Medulla oblongata (tissue), 1 donor: ENCODE results near the gene CEBPE.

Experiments used
- DNase-seq: peaks from one replicate; pipeline ENCODE4 v3.0.0-alpha.2; 2015; ENCODE audit errors: extremely low spot score

The CEBPE gene

GRCh38 chr14:23118506-23119362 lies at the start of gene CEBPE:
Gene CEBPE (minus strand): TSS chr14:23119255. CDS start chr14:23119091, 164 bp downstream.
- no peak for DNase-seq

GRCh38 chr14:23168246-23168645 lies 49.2 kb upstream of the CEBPE start:
- no peak for DNase-seq

DNA sequence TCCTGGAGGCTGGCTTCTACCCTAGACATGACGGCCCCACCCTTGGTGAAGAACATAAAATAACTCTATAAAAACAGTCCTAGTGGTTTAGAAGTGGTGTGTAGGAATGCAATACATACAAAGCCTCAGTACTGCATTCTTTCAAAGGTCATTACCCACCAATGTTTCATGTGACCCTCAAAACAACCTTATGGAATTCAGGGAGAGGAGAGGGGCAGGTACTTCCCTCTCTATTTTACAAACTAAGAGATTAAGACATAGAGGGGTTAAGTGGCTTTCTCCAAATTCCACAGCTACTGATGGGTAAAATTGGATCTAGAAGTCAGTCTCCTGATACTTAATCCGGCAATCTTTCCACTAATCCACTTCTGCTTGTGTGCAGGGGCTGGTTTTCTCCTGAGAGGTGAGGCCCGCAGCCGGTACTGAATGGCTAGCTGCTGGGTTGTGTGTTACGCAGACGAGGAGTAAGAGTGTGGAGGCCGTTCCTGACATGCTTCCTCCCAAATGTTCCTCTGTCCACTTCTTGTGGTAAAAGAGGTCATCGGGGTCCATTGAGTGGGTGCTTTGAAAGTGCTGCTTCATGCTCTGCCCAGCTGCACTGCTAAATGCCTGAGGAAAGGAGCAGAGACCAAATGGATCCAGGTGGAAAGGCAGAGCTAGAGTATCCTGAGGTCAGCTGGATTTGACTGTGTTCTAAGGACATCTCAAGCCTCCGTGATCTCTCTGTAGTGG lies 48.2 kb upstream of the CEBPE start:
- no peak for DNase-seq

DNA sequence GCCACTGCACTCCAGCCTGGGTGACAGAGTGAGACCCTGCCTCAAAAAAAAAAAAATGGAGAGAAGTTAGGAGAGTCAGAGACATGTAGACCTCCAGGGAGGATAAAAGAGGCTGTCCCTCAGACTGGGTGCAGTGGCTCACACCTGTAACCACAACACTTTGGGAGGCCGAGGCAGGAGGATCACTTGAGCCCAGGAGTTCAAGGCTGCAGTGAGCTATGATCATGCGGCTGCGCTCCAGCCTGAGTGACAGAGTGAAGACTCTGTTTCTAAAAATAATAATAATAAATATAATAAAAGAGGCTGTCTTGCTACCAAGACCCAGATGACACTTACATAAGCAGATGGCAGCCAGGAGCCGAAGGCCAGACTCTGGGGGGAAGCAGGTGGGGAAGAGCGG lies 45.9 kb upstream of the CEBPE start:
- DNase-seq, result no peak

DNA sequence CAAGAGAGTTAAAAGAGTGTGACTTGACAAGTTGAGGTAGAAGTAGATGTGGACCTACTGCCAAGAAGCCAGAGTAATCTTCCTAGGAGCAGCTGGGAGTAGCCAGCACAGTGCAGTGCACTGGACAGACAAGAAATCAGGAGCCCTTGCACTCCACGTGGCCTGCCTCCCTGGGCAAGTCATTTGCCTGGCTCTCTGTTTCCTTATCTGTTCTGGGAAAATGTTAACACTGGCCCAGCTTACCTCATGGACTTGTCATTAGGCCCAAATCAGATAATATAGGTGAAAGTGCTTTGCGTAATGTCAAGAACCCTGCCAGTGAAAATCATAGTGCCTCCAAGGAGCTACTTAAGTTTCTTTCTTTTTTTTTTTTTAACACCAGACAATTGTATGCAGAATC lies 45.2 kb upstream of the CEBPE start:
- DNase-seq, result no peak

DNA sequence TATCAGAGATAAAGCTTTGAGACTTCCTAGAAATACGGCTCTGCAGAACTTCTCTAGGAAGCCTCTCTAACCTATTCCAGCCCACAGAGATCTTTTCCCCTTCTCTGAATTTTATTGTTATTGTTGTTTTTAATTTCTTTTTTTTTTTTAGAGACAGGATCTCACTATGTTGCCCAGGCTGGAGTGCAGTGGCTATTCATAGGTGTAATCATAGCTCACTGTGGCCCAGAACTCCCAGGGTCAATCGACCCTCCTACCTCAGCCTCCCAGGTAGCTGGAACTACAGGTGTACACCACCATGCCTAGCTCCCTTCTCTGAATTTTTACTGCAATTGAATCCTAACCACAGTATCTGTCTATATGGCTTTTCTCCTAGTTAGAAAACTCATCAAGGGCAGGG lies 44.8 kb upstream of the CEBPE start:
- no peak for DNase-seq

DNA sequence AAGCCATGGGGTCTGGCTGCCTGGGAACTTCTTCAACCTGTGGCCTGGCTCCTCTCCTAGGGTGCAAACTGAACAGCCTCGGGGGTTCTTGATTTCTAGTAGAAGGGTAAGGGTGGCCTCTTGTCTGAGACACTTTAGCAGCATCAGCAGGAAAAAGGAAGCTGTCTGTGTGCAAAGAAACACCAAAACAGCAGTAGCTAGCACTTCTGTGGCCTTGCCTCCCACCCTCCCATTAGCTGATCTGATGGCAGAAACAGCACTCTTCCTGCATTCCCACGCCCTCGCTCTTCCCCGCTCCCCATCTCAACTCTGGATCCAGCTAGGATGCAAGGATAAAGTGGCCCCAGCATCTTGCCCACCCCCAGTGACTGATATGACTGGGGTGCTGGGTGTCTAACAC lies 43.7 kb upstream of the CEBPE start:
- DNase-seq, result no peak

- no peak for DNase-seq
Observed at GRCh38 chr14:23162005-23162404, 43.0 kb upstream of the CEBPE start.

GRCh38 chr14:23160924-23161522 lies 42.0 kb upstream of the CEBPE start:
- DNase-seq, result no peak

- no peak for DNase-seq
Observed at GRCh38 chr14:23159532-23159931, 40.5 kb upstream of the CEBPE start.

GRCh38 chr14:23158779-23159178 lies 39.7 kb upstream of the CEBPE start:
- DNase-seq, result no peak

- peak; percentile 72 for DNase-seq
Observed at GRCh38 chr14:23154964-23155587, 36.0 kb upstream of the CEBPE start.

DNA sequence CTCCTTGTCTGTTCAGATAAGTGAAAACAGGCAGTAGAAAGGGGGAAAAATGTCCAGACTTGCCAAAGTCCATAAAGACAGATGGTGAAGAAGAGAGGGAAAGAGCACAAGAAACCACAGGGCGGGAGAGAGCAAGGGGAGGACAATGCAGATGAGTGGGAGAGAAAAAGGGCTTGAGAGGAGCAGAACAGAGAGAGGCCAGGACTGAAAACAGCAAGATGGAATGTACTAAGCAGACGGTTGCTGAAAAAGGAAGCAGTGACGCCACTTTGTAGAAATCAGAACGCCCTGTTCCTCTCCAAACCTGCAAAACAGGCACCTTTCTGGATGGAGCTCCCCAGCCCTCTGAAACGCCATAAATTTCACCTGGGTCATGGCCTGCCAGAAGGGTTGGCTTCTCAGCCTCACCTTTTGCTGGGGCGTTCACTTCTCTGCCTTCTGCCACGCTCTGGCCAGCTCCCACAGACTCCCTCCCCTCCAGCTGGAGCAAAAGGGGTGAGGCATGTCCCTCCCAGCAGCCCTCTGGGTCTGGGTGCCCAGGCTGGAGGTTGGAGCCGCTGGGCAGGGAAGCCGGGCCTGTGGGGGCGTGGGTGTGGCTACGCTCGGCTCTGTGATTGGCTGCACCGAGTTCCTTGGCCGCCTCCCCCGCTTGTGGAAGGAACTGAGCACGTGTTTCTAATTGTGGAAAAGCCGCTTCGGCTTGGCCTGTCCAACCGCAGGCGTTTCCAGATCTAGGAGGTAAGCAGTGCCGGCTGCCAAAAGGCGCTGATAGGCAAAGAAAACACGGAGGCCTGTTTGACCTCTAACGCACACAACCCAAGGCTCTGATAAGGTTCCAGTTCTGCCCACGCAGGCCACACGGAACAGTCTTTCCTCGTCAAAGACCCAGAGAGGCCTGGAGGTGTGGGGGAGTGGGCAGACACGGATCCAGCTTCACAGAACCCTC lies 35.1 kb upstream of the CEBPE start:
- no peak for DNase-seq

DNA sequence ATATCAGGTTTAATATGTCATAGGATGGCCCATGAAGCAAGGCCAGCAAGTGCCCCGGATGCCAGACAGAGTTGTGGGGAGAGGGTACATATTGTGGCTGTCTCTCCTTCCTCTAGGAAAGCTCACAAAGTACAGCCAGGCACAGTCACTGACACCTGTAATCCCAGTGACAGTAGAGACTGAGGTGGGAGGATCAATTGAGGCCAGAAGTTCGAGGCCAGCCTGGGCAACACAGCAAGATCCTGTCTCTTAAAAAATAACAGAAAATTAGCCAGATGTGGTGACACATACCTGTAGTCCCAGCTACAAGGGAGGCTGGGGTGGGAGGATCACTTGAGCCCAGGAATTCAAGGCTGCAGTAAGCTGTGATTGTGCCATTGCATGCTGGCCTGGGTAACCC lies 32.3 kb upstream of the CEBPE start:
- no peak for DNase-seq

GRCh38 chr14:23149745-23150144 lies 30.7 kb upstream of the CEBPE start:
- DNase-seq, result no peak

DNA sequence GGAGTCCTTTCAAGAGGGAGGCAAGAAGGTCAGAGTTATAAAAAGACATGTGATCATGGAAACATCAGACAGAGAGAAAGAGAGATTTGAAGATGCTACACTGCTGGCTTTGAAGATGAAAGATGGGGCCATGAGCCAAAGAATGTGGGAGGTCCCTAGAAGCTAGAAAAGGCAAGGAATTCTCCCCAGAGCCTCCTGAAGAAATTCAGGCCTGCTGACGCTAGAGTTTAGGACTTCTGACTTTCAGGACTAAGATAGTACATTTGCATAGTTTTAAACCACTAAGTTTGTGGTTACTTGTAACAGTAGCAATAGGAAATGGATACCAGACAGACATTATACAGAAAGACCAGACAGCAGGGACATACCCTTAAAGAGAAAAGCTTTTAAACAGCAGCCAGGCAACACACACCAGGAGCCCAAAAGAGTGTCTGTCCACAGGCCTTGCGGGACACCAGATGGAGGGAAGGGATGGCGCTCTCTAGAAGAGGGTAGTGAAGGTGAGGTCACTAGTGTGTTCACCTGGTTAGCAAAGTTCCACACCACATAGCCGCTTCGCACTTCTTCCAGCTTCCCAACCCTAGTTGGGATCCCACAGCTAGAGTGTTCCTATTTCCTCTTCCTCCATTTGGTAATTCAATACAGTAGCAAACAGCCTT lies 29.7 kb upstream of the CEBPE start:
- no peak for DNase-seq

- peak; percentile 46 for DNase-seq
Observed at GRCh38 chr14:23147676-23148075, 28.6 kb upstream of the CEBPE start.

DNA sequence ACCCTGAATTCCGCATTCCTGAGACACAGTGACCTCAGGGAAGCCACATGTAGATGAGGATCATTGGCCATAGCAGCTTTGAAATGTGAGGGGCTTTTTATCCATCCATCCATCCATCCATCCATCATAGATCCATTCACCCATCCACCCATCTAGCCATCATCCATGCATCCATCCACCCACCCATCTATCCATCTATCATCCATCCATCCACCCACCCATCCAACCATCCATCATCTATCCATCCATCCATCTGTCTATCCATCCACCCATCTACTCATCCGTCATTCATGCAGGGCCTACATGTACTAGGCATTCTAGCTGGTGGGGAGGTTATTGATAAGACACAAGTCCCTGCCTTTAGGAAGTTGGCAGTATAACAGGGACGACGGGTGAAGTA lies 27.9 kb upstream of the CEBPE start:
- DNase-seq, result no peak

GRCh38 chr14:23146351-23146910 lies 27.4 kb upstream of the CEBPE start:
- no peak for DNase-seq

DNA sequence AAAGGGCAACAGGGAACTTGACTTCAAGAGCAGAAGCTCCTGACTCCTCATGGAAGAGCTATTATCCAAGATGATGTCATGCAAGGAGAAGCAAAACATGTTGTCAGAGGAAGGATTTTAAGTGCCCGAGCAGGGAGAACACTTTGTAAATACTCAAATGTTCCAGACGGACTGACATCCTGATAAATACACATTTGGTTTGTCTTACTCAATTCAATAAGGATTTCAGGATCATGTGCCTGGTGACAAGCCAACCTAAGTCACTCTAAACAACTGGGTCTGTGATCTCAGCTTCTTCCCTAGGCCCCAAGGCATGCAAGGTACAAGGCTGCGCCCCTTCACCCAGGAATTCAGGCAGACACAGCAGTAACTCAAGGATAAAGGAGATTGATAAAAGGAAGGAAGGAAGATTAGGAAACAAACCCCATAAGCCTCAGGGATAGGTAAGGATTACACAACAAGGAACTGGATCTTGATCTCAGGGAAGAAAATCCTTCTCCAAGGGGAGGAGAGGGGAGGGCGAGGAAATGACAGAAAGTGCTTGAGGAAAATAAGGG lies 26.8 kb upstream of the CEBPE start:
- no peak for DNase-seq
